Stimulated activated memory B cell treated with anti-CD40 and anti-IgM and Interleukin-4, amounts not matched to agents 10 μg/mL and 1 μg/mL and 100 μg/mL, for 72 hours (primary cell): Measurements from ENCODE around the gene ANKRD10.
A peak's percentile ranks its signal among the peaks of the same experiment; 100 is the strongest.
"Not testable (repeated sequence)": the region's sequence is repeated elsewhere in the genome, so short reads cannot be mapped to it uniquely, and the experiment has no call there.

ENCODE experiments used
- ATAC-seq: fragments of 150-1000 bp; cut with Tn5 transposase; 2 replicates; pipeline ENCODE4 v1.10.0; 2021
- H3K27ac Mint-ChIP-seq: one replicate; pipeline ENCODE4 v1.8.0; 2022; ENCODE audit warnings: mild to moderate bottlenecking, mixed read lengths
- H3K27me3 Mint-ChIP-seq: one replicate; pipeline ENCODE4 v1.8.0; 2022; ENCODE audit warnings: mixed read lengths
- H3K36me3 Mint-ChIP-seq: one replicate; pipeline ENCODE4 v1.8.0; 2022; ENCODE audit warnings: mixed read lengths
- H3K4me1 Mint-ChIP-seq: one replicate; pipeline ENCODE4 v1.8.0; 2022; ENCODE audit warnings: mixed read lengths
- H3K4me3 Mint-ChIP-seq: one replicate; pipeline ENCODE4 v1.8.0; 2022; ENCODE audit warnings: mild to moderate bottlenecking, moderate library complexity, mixed read lengths
- H3K9me3 Mint-ChIP-seq: one replicate; pipeline ENCODE4 v1.8.0; 2022; ENCODE audit warnings: mixed read lengths

The ANKRD10 gene

DNA sequence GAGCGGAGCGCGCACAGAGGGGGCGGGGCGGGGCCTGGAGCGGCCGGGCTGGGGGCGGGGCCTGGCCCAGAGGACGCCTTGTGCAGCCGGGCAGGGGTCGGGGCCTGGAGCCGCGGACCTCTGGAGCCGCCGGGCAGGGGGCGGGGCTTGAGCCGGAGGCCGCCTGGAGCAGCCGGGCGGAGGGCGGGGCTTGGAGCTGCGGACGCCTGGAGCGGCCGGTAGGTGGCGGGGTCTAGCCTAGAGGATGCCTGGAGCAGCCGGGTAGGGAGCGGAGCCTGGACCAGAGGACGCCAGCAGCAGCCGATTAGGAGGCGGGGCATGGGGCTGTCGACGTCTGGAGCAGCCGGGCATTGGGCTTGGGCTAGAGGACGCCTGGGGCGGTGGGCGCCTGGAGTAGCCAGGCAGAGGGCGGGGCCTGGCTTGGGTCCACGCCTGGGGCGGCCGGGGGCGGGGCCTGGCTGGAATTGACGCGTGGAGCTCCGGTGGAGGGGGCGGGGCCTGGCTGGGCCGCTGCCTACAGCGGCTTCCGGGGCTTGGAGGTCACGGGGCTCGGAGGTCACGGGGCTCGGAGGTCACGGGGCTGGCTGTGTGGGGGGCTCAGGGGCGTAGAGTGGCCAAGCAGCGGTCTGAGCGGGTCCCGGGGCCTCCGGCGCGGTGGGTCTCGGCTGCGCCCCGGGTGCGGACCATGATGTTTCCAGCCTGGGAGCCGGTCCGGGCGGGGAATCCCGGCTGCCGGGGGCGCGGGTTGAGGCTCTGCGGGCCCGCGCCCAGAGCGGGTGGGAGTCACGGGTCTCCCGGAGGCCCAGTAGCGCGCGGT, at the start of gene ANKRD10:
Gene ANKRD10 (minus strand): TSS at position 13 of the 817 bp plus-strand sequence. CDS start 135 bp downstream, outside the sequence.
- H3K4me1 Mint-ChIP-seq = peaks cover 66% of the 10 kb centered on the region
- H3K36me3 Mint-ChIP-seq = no peaks in the 10 kb centered on the region
- peak within 1 kb of the TSS; percentile 90 for H3K4me3 Mint-ChIP-seq
- H3K27me3 Mint-ChIP-seq = no peaks in the 10 kb centered on the region
- H3K27ac Mint-ChIP-seq = peak within 1 kb of the TSS; percentile 96
- peak; percentile 93 for ATAC-seq
- no peaks in the 10 kb centered on the region for H3K9me3 Mint-ChIP-seq

DNA sequence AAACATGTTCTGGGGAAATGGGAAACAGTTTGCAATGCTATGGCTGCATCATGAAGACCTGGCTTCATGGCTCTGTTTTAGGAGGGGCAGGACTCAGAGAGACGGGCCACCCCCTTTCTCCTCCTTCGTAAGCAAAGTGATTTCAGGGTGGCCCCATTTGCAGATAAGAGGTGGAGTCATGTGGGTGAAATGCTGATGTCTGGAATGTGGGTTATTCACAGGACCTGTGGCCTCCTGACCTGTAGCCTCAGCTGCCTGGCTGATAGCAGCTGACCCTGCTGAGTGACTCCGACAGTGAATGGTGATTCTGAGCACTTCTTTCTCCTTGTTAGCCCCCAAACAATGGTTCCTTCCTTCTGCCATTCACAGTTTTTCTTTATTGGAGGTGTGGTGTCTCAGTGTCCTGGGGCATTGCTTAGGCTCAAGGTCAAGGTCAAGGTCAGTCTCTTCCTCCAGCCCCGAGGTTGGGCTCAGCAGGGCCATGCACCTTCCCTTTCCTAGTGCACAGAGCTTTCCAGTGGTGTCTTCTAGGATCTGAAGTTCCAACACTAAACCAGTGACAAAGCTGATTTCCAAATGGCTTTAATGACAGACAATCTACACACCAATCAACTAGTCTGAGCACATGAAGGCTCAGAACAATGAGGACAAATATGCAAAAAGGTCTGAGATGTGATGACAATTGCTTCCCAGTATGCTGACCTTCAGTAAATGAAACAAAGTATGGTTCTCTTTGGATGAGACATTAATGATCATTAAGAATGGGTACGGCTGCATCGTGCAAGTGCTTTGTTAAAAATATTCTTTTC, 49.6 kb upstream of the ANKRD10 start:
- Mint-ChIP-seq H3K27me3 (no peaks in the 10 kb centered on the region), H3K36me3 (peaks cover 6% of the 10 kb centered on the region), H3K27ac (peak overlapping the region; percentile 15), H3K4me3 (no peak overlapping the region), H3K4me1 (no peaks in the 10 kb centered on the region), H3K9me3 (peaks cover 21% of the 10 kb centered on the region)
- ATAC-seq = no peak

DNA sequence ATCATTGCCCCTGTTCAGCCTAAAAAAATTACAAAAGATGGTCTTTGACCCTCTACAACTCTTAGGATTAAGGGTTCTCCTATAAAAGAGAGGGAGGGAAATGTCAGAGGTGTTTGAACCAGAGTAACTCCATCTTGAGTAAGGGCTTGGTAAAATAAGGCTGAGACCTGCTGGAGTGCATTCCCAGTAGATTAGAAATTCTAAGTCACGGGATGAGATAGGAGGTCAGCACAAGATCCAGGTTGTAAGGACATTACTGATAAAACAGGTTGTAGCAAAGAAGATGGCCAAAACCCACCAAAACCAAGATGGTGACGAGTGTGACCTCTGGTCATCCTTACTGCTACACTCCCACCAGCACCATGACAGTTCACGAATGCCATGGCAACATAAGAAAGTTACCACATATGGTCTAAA, 48.7 kb upstream of the ANKRD10 start:
- H3K4me3 Mint-ChIP-seq = no peak overlapping the region
- no peak overlapping the region for H3K27ac Mint-ChIP-seq
- no peaks in the 10 kb centered on the region for H3K4me1 Mint-ChIP-seq
- no peak for ATAC-seq
- H3K36me3 Mint-ChIP-seq = peaks cover 6% of the 10 kb centered on the region
- H3K9me3 Mint-ChIP-seq = peaks cover 21% of the 10 kb centered on the region
- no peaks in the 10 kb centered on the region for H3K27me3 Mint-ChIP-seq

DNA sequence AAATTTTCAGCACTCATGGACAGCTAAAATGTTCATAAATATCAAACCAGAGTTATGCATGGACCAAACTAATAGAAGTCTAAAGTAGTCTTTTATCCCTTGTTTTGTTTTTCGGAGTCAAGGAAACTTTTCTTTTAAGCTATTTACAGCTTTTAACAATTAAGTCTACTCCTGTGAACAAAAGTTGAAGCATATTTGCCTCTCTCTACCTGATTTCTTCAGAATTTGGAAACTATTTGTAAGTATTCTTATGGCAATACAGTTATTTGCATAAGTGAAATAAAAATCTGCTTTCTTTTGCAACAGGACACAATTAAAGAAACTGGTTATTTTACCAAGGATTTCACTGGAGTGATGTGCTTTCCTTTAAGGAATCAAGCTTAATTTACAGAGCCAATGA, 47.1 kb upstream of the ANKRD10 start:
- no peaks in the 10 kb centered on the region for H3K4me1 Mint-ChIP-seq
- ATAC-seq = no peak
- H3K36me3 Mint-ChIP-seq = peaks cover 5% of the 10 kb centered on the region
- H3K27ac Mint-ChIP-seq = no peak overlapping the region
- peaks cover 18% of the 10 kb centered on the region for H3K9me3 Mint-ChIP-seq
- H3K27me3 Mint-ChIP-seq = peaks cover 7% of the 10 kb centered on the region
- no peak overlapping the region for H3K4me3 Mint-ChIP-seq

DNA sequence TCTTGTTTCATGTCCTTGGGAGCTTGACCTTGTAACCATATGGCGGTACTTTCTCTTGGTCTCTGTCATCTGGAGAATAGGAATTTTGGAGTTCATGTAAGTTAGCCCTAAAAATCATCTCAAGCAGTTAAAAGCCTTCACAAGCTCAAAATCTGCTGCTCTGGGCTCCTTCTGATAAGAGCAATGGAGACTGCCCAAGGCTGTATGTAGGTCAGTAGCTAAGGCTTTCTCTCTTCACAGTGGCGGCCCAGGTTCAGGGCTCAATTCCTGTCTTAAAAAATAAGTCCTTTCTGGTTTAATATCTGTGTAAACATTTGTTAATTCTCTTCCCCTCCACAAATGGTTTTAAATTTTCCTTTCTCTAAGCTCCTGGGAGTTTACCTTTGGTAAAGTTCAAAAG, 45.3 kb upstream of the ANKRD10 start:
- no peak for ATAC-seq
- no peak overlapping the region for H3K4me3 Mint-ChIP-seq
- H3K36me3 Mint-ChIP-seq = no peaks in the 10 kb centered on the region
- H3K9me3 Mint-ChIP-seq = peaks cover 12% of the 10 kb centered on the region
- H3K27me3 Mint-ChIP-seq = peaks cover 9% of the 10 kb centered on the region
- no peak overlapping the region for H3K27ac Mint-ChIP-seq
- H3K4me1 Mint-ChIP-seq = peaks cover 3% of the 10 kb centered on the region

DNA sequence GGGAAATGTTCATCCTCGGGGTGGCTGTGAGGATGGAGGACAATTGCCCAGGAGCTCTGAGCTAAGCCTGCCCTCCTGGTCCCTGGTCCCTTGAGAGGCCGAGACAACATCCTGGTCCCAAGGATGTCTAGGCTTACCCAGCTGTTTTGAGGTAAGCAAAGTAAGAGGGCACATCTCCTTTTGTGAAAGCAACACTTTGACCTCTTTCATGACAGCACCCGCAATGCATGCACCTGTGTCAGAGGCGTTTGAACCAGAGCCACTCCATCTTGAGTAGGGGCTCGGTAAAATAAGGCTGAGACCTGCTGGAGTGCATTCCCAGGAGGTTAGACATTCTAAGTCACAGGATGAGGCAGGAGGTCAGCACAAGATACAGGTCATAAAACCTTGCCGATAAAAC, 43.1 kb upstream of the ANKRD10 start:
- H3K4me1 Mint-ChIP-seq = peaks cover 8% of the 10 kb centered on the region
- H3K36me3 Mint-ChIP-seq = no peaks in the 10 kb centered on the region
- H3K4me3 Mint-ChIP-seq = no peak overlapping the region
- no peak overlapping the region for H3K27ac Mint-ChIP-seq
- peaks cover 9% of the 10 kb centered on the region for H3K27me3 Mint-ChIP-seq
- no peak for ATAC-seq
- no peaks in the 10 kb centered on the region for H3K9me3 Mint-ChIP-seq

DNA sequence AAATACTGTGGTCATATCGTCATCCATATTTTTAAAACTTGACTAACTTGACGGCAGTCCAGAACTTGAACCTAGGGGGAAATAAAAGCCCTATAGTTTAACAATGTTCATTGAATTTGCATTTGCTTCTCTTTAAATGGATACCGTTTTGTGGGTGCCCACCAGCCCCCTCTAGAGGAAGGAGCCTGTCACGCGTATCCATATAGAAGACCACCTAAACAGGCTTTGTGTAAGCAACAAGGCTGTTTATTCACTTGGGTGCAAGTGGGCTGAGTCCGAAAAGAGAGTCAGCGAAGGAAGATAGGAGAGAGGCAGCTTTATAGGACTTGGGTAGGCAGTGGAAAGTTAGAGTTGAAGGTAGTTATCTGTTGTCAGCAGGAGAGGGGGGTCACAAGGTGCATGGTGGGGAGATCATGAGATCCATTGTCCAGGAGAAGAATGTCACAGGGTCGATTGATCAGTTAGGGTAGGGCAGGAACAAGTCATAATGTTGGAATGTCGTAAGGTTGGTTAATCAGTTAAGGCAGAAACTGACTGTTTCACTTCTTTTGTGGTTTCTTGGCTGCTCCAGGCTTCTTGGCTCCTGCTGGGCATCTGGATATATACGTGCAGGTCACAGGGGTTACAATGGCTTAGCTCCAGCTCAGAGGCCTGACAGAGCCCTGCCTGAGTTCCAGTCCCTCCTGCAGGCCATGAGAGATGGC, 42.5 kb upstream of the ANKRD10 start:
- H3K4me1 Mint-ChIP-seq = peaks cover 8% of the 10 kb centered on the region
- H3K4me3 Mint-ChIP-seq = no peak overlapping the region
- no peaks in the 10 kb centered on the region for H3K36me3 Mint-ChIP-seq
- no peak for ATAC-seq
- peaks cover 9% of the 10 kb centered on the region for H3K27me3 Mint-ChIP-seq
- no peak overlapping the region for H3K27ac Mint-ChIP-seq
- no peaks in the 10 kb centered on the region for H3K9me3 Mint-ChIP-seq

DNA sequence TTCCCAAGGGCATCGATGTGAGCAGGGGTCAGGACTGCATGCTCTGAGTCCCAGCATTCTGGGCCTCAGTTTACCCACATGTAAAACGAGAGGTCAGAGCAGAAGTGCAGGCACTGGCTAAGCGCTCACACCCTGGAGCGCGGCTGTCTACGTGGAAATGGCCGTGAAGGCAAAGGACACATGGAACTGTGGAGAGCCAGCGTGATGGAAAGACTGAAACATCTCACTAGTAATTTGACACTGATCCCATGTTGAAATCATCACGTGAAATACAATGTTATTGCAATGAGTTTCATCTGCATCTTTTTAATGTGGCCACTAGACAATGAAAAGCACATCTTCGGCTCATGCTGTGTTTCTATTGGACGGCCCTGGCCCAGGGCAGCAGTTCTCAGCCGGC, 41.3 kb upstream of the ANKRD10 start:
- H3K27me3 Mint-ChIP-seq, H3K36me3 Mint-ChIP-seq, H3K4me1 Mint-ChIP-seq, ATAC-seq, H3K9me3 Mint-ChIP-seq, H3K4me3 Mint-ChIP-seq, H3K27ac Mint-ChIP-seq: not testable (repeated sequence)

DNA sequence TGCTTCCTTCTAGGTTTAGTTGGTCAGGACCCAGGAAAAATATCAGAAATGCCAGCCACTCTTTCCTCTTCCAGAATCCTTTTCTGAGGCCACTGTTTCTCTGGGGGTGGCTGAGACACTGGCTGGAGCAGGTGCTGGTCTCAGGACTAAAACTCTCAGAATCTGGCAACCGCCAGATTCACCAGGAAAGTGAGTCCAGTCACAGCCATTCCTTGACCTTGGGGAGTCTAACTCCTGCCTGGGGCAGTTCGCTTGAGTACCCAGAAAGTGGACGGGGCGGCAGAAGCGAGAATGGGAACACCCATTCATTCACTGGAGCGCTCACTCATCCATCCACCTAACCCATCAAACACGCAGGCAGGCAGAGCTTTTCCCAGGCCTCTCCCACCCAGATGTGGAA, 40.7 kb upstream of the ANKRD10 start:
- not testable (repeated sequence) for ATAC-seq, H3K4me1 Mint-ChIP-seq, H3K36me3 Mint-ChIP-seq, H3K4me3 Mint-ChIP-seq, H3K9me3 Mint-ChIP-seq, H3K27me3 Mint-ChIP-seq
- peak overlapping the region; percentile 74 for H3K27ac Mint-ChIP-seq

DNA sequence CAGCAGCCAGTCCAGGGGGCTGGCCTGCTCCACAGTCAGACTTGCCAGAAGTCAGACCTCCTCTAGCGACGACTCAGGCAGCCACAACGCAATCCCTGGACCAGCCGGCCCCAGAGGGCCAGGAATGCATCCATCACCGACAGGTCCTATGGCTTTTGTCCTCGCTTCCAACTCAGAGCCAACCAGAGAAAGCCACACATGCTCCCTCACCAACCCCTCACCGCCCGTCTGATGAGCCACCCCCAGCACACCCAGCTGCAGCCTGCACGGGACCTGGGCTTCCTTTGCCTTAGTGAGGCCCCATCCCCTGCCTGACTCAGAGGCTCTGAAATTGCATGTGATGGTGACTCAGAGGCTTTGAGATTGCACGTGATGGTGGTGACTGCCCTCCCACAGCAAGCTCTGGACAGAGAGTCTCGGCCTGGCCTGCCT, 40.2 kb upstream of the ANKRD10 start:
- Mint-ChIP-seq H3K4me1 (peaks cover 11% of the 10 kb centered on the region), H3K27ac (peak overlapping the region; percentile 74)
- peak; percentile 74 for ATAC-seq
- H3K27me3 Mint-ChIP-seq, H3K36me3 Mint-ChIP-seq, H3K4me3 Mint-ChIP-seq, H3K9me3 Mint-ChIP-seq: not testable (repeated sequence)

DNA sequence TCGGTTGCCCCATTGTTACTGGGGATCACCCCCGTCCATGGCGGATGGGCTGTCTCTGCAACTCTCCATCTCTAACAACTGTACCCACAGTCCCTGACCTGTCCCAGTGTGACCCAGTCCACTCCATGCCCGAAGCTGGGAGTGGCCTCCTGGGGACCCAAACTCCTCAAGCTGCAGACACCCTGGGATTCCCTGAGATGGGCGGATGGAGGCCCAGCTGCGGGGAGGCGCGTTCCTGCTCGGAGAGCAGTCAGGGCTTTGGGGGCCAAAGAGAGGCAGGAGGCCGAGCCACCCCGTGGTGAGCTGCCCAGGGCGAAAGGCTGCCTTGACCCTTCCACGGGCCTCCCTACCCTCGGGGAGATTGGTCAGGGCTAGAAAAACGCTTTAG, 39.7 kb upstream of the ANKRD10 start:
- Mint-ChIP-seq H3K4me1 (peaks cover 15% of the 10 kb centered on the region), H3K27ac (peak overlapping the region; percentile 74)
- not testable (repeated sequence) for ATAC-seq, H3K36me3 Mint-ChIP-seq, H3K9me3 Mint-ChIP-seq, H3K27me3 Mint-ChIP-seq, H3K4me3 Mint-ChIP-seq

DNA sequence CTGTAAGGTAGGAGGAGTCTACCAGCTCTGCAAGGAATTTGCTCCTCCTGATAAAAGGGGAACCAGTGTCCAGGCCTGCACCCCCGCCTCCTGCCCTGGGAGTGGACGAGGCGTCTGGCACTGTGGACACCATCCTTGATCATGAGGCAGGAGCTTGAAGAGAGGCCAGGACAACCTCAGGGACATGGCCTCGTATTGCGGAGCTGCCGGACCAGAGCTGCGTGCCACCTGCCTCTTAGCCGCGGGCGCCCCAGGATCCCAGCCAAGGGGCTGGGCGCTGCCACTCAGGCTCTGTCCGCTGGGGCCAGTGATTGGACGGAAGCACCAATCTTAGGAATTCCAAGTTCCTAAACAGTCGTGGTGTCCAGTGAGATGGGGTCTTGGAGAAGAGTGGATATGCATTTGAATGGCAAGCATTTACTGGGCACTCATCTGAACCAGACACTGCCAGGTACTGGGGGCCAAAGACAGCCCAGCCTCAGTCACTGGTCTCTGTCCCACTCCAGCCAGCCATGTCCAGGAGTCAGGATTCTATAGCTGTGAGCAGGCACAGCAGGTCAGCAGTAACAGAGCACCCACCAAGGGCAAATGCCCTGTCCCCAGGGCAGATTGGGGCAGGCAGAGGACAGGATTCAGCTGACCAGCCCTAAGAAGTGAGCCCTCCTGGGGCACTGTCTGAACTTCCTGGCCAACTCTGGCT, 39.1 kb upstream of the ANKRD10 start:
- H3K27ac Mint-ChIP-seq = peak overlapping the region; percentile 74
- H3K4me3 Mint-ChIP-seq = no peak overlapping the region
- no peaks in the 10 kb centered on the region for H3K36me3 Mint-ChIP-seq
- H3K9me3 Mint-ChIP-seq = peaks cover 3% of the 10 kb centered on the region
- H3K4me1 Mint-ChIP-seq = peaks cover 15% of the 10 kb centered on the region
- no peak for ATAC-seq
- H3K27me3 Mint-ChIP-seq = peaks cover 9% of the 10 kb centered on the region

DNA sequence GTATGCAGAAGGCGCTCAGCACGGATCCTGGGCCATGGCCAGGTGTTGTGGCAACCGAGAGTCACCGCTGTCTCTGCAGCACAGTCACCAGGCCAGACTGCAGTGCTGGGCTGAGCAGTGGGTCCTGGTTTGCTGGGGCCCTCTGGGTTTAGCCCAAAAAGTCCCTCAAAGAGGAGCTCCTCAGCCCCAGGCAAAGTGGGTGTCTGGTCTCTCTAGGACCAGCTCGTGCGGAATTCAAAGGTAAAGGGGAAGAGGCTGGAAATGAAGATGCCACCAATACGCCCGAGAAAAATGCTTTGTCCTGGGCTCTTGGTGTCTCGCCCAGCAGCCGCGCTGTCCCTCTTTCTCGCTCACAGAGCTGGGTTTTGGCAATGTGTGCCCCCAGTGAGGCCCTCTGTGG, 38.5 kb upstream of the ANKRD10 start:
- no peak for ATAC-seq
- Mint-ChIP-seq H3K4me3 (no peak overlapping the region), H3K9me3 (peaks cover 3% of the 10 kb centered on the region), H3K27me3 (peaks cover 9% of the 10 kb centered on the region), H3K27ac (no peak overlapping the region), H3K36me3 (no peaks in the 10 kb centered on the region), H3K4me1 (peaks cover 15% of the 10 kb centered on the region)

DNA sequence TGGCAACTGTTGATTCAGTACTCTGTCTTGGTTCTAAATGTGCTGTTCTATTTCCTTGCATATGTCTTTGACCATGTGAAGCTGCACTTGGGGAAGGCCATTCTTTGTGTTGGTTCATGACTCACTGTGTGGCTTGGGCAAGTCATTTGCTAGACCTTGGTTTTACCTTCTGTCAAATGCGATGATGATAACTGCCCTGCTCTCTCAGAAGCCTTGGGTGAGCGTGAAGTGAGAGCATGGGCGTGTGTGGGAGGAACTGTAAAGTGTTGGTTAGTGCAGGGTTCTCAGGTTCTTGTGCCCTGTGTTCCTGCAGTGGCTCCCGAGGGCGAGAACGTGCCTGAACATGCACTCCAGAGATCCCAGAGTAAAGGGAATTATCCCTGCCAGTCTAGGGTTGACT, 37.3 kb upstream of the ANKRD10 start:
- not testable (repeated sequence) for H3K4me3 Mint-ChIP-seq, H3K27ac Mint-ChIP-seq, H3K27me3 Mint-ChIP-seq, H3K9me3 Mint-ChIP-seq, H3K36me3 Mint-ChIP-seq
- peak; percentile 52 for ATAC-seq
- H3K4me1 Mint-ChIP-seq = peaks cover 15% of the 10 kb centered on the region
